H9 (cell line): ENCODE data around the gene GPR25. TPM values are rescaled to one million over a fixed set of nuclear protein-coding genes. Genes with fewer than 3 reads are reported as not detected.

ENCODE experiments used
- DNase-seq: peaks from one replicate; pipeline ENCODE4 v3.0.0-alpha.2; 2017
- H2AFZ ChIP-seq: one replicate; pipeline ENCODE4 v1.6.1; 2013; ENCODE audit warnings: mild to moderate bottlenecking, low read length, control low read depth, moderate library complexity
- H2AK5ac ChIP-seq: 2 replicates; pipeline ENCODE4 v1.6.1; 2013; ENCODE audit warnings: low read length, control low read depth, mixed read lengths; ENCODE audit not compliant: insufficient read length
- H2BK120ac ChIP-seq: one replicate; pipeline ENCODE4 v1.6.1; 2013; ENCODE audit warnings: low read depth, mild to moderate bottlenecking, low read length, control low read depth, inconsistent platforms; ENCODE audit not compliant: poor library complexity, severe bottlenecking
- H2BK12ac ChIP-seq: 2 replicates; pipeline ENCODE4 v1.6.1; 2013; ENCODE audit warnings: low read length, control low read depth, mixed read lengths, low read depth; ENCODE audit not compliant: insufficient read length
- H2BK15ac ChIP-seq: 2 replicates; pipeline ENCODE4 v1.6.1; 2013; ENCODE audit warnings: low read depth, low read length, control low read depth
- H2BK20ac ChIP-seq: one replicate; pipeline ENCODE4 v1.6.1; 2013; ENCODE audit warnings: low read depth, mild to moderate bottlenecking, low read length, control low read depth, inconsistent platforms; ENCODE audit not compliant: poor library complexity, severe bottlenecking
- H2BK5ac ChIP-seq: 2 replicates; pipeline ENCODE4 v1.6.1; 2013; ENCODE audit warnings: low read length, control low read depth, mixed read lengths; ENCODE audit not compliant: insufficient read length
- H3K14ac ChIP-seq: 2 replicates; pipeline ENCODE4 v1.6.1; 2013; ENCODE audit warnings: low read length, control low read depth; ENCODE audit not compliant: insufficient read depth
- H3K18ac ChIP-seq: 2 replicates; pipeline ENCODE4 v1.6.1; 2013; ENCODE audit warnings: low read depth, mild to moderate bottlenecking, mixed read lengths, low read length, control low read depth; ENCODE audit not compliant: insufficient read length
- H3K23ac ChIP-seq: 2 replicates; pipeline ENCODE4 v1.6.1; 2013; ENCODE audit warnings: low read length, control low read depth, mixed read lengths, low read depth; ENCODE audit not compliant: insufficient read length
- H3K23me2 ChIP-seq: 2 replicates; pipeline ENCODE4 v1.6.1; 2013; ENCODE audit warnings: low read depth, mild to moderate bottlenecking, mixed read lengths, low read length, control low read depth; ENCODE audit not compliant: insufficient read length, poor library complexity, severe bottlenecking
- H3K27ac ChIP-seq: 2 replicates; pipeline ENCODE4 v1.5.1; 2013; ENCODE audit warnings: low read length, control low read depth, mixed read lengths, low read depth; ENCODE audit not compliant: insufficient read length
- H3K27me3 ChIP-seq: 2 replicates; pipeline ENCODE4 v1.6.1; 2013; ENCODE audit warnings: low read length, control low read depth, inconsistent platforms; ENCODE audit not compliant: insufficient read depth
- H3K4ac ChIP-seq: 2 replicates; pipeline ENCODE4 v1.6.1; 2013; ENCODE audit warnings: low read depth, mild to moderate bottlenecking, control low read depth, inconsistent platforms, low read length, moderate library complexity
- H3K4me1 ChIP-seq: 2 replicates; pipeline ENCODE4 v1.6.1; 2013; ENCODE audit warnings: low read length, control low read depth, inconsistent platforms; ENCODE audit not compliant: insufficient read depth
- H3K4me2 ChIP-seq: 2 replicates; pipeline ENCODE4 v1.6.1; 2013; ENCODE audit warnings: low read length, control low read depth, mixed read lengths; ENCODE audit not compliant: insufficient read length, insufficient read depth
- H3K56ac ChIP-seq: 2 replicates; pipeline ENCODE4 v1.6.1; 2013; ENCODE audit warnings: low read depth, mild to moderate bottlenecking, mixed read lengths, low read length, control low read depth; ENCODE audit not compliant: insufficient read length
- H3K79me1 ChIP-seq: 2 replicates; pipeline ENCODE4 v1.6.1; 2013; ENCODE audit warnings: low read depth, mild to moderate bottlenecking, moderate library complexity, low read length, control low read depth, inconsistent platforms; ENCODE audit not compliant: insufficient read depth, poor library complexity, severe bottlenecking
- H3K79me2 ChIP-seq: 2 replicates; pipeline ENCODE4 v1.6.1; 2013; ENCODE audit warnings: low read length, control low read depth, inconsistent platforms; ENCODE audit not compliant: insufficient read depth
- H3K9ac ChIP-seq: 2 replicates; pipeline ENCODE4 v1.6.1; 2013; ENCODE audit warnings: low read length, control low read depth, mixed read lengths; ENCODE audit not compliant: insufficient read length; ENCODE audit errors: extremely low read depth
- H3K9me3 ChIP-seq: one replicate; pipeline ENCODE4 v1.6.1; 2013; ENCODE audit warnings: low read depth, low read length, inconsistent platforms; ENCODE audit not compliant: control insufficient read depth
- H3T11ph ChIP-seq: one replicate; pipeline ENCODE4 v1.6.1; 2013; ENCODE audit warnings: mild to moderate bottlenecking, low read length, control low read depth, inconsistent platforms
- H4K20me1 ChIP-seq: one replicate; pipeline ENCODE4 v1.6.1; 2013; ENCODE audit not compliant: control insufficient read depth, insufficient read length, insufficient read depth
- H4K5ac ChIP-seq: 2 replicates; pipeline ENCODE4 v1.6.1; 2013; ENCODE audit warnings: low read depth, mild to moderate bottlenecking, mixed read lengths, low read length, control low read depth; ENCODE audit not compliant: insufficient read length
- H4K8ac ChIP-seq: replicated peaks from 2 replicates; pipeline ENCODE4 v1.6.1; 2013; ENCODE audit warnings: low read length, control low read depth, mixed read lengths, low read depth; ENCODE audit not compliant: insufficient read length
- H4K91ac ChIP-seq: 2 replicates; pipeline ENCODE4 v1.6.1; 2013; ENCODE audit warnings: low read depth, mild to moderate bottlenecking, moderate library complexity, mixed read lengths, low read length, control low read depth; ENCODE audit not compliant: insufficient read length
- H3K27ac Mint-ChIP-seq, 3 experiments: 2 replicates in 2 of 3; 3 replicates in 1 of 3; pipeline ENCODE4 v1.8.0; 2020 to 2021; ENCODE audit warnings: mixed read lengths in 3 of 3, mild to moderate bottlenecking in 1 of 3, moderate library complexity in 1 of 3
- H3K27me3 Mint-ChIP-seq: 2 replicates; pipeline ENCODE4 v1.8.0; 2021; ENCODE audit warnings: low read depth, mild to moderate bottlenecking, moderate library complexity, mixed read lengths
- H3K36me3 Mint-ChIP-seq, 3 experiments: 2 replicates in 2 of 3; 3 replicates in 1 of 3; pipeline ENCODE4 v1.8.0; 2020 to 2021; ENCODE audit warnings: low read depth in 3 of 3, mixed read lengths in 3 of 3; ENCODE audit not compliant: insufficient read depth in 1 of 3
- H3K4me1 Mint-ChIP-seq, 2 experiments: 2 replicates each; pipeline ENCODE4 v1.8.0; 2020; ENCODE audit warnings: mixed read lengths in 2 of 2
- H3K4me3 Mint-ChIP-seq, 2 experiments: 2 replicates in 1 of 2; 3 replicates in 1 of 2; pipeline ENCODE4 v1.8.0; 2020 to 2021; ENCODE audit warnings: mild to moderate bottlenecking in 2 of 2, mixed read lengths in 2 of 2, moderate library complexity in 1 of 2
- H3K9me3 Mint-ChIP-seq, 2 experiments: 2 replicates in 1 of 2; 3 replicates in 1 of 2; pipeline ENCODE4 v1.8.0; 2020; ENCODE audit warnings: mild to moderate bottlenecking in 2 of 2, mixed read lengths in 2 of 2, moderate library complexity in 1 of 2
- WGBS: extraction: QIAGEN DNeasy Blood & Tissue Kit; methylation state at CpG from one replicate; pipeline ENCODE4 v1.1.7; 2013; ENCODE audit warnings: missing lambda C conversion rate, low lambda C conversion rate, mixed read lengths; ENCODE audit not compliant: insufficient read length; ENCODE audit errors: extremely low coverage; 5-methylcytosine and 5-hydroxymethylcytosine counted together
- total RNA-seq: library from RNA; stranded (reverse); gene quantifications from 2 replicates; pipeline ENCODE4 v1.2.1, GENCODE V29; 2021
- TF ChIP-seq, protein P1 (sequence below): fragments of 200-600 bp; sonication (generic); conservative IDR thresholded peaks from 3 replicates; pipeline ENCODE4 v1.8.0; 2021; ENCODE audit warnings: antibody characterized with exemption, mild to moderate bottlenecking

Gene GPR25
- total RNA-seq, 1 experiment from 2014 or later: not detected

DNA sequence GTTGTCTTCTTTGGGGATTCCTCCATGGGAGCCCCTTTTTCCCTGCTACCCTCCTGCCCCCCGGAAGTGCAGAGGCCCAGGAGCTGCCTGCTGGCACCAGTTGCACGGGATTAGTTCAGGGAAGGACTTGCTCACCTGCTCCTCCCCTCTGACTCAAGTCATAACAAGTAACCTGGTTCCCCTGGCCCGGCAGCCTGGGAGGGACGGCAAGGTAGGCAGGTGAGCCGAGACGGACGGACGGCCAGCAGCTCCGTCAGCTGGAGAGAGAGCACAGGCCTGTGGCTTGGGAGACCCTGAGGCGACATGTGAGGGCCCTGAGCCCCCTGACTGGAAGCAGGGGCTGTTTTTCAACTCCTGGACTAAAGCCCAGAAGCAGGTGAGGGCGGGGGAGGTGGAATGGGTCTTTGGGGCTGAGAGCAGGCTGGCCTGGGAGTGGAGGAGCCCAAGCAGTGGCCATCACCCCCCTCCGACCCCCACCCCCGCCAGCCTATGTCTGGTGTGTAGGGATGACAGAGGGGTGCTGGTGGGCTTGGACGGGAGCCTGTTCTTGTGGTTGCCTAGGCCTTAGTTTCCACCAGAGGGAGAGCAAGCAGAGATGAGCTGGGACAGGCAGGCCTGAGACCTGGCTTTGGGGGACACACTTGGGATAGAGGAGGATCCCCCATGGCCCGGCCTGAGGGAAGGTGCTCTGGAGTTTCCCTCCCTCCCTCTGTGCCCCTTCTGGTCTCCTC lies 22.1 kb downstream of the GPR25 start, which contains the start of gene INAVA:
Gene INAVA (plus strand): TSS at position 189 of the 731 bp plus-strand sequence. CDS start 3,501 bp downstream, outside the sequence.
- no peak within 1 kb of the TSS for H2BK120ac ChIP-seq

More for the DNA sequence above, 22.1 kb downstream of the GPR25 start, which contains the start of gene INAVA:
- no peak within 1 kb of the TSS for H3K56ac ChIP-seq
- Mint-ChIP-seq H3K4me3 (peak within 1 kb of the TSS; percentile 86 to 95), H3K9me3 (no peaks in the 10 kb centered on the region; a peak in 1 of 5 replicates), H3K4me1 (peaks cover 57 to 63% of the 10 kb centered on the region in 2 experiments), H3K27ac (peak within 1 kb of the TSS; percentile 82 to 96 (median 94); a peak in 6 of 7 replicates), H3K27me3 (no peaks in the 10 kb centered on the region; the same call in 1 of the 2 replicates), H3K36me3 (peaks cover 15 to 22% (median 21%) of the 10 kb centered on the region in 3 experiments; a peak in 6 of 7 replicates)
- H2BK5ac ChIP-seq: no peak within 1 kb of the TSS
- WGBS: no CpG with 5 or more reads among the region's 15 CpGs
- H3K23ac ChIP-seq: no peak within 1 kb of the TSS
- H2AK5ac ChIP-seq: no peak within 1 kb of the TSS
- H3K18ac ChIP-seq: no peak within 1 kb of the TSS
- H2BK20ac ChIP-seq: no peak within 1 kb of the TSS
- peaks cover 2% of the 10 kb centered on the region for H4K20me1 ChIP-seq
- H2BK15ac ChIP-seq: no peak within 1 kb of the TSS
- no peak within 1 kb of the TSS for H3T11ph ChIP-seq
- no peak within 1 kb of the TSS for H2BK12ac ChIP-seq
- H2AFZ ChIP-seq: no peak within 1 kb of the TSS
- H3K4me2 ChIP-seq: peak within 1 kb of the TSS; percentile 95
- peaks cover 22% of the 10 kb centered on the region; the same call in 1 of the 2 replicates for H3K79me2 ChIP-seq
- no peak within 1 kb of the TSS for H3K9ac ChIP-seq
- peaks cover 7% of the 10 kb centered on the region for H3K79me1 ChIP-seq
- no peak within 1 kb of the TSS for H3K4ac ChIP-seq
- no peak within 1 kb of the TSS for H4K5ac ChIP-seq
- no peak for DNase-seq
- peak within 1 kb of the TSS; percentile 45 for H3K14ac ChIP-seq
- H4K91ac ChIP-seq: no peak within 1 kb of the TSS
- H3K9me3 ChIP-seq: no peaks in the 10 kb centered on the region
- no peaks in the 10 kb centered on the region for H3K27me3 ChIP-seq
- no peak within 1 kb of the TSS for H4K8ac ChIP-seq
- H3K4me1 ChIP-seq: peaks cover 20% of the 10 kb centered on the region; the same call in 1 of the 2 replicates
- H3K23me2 ChIP-seq: peaks cover 25% of the 10 kb centered on the region
- TF ChIP-seq, protein P1, sequence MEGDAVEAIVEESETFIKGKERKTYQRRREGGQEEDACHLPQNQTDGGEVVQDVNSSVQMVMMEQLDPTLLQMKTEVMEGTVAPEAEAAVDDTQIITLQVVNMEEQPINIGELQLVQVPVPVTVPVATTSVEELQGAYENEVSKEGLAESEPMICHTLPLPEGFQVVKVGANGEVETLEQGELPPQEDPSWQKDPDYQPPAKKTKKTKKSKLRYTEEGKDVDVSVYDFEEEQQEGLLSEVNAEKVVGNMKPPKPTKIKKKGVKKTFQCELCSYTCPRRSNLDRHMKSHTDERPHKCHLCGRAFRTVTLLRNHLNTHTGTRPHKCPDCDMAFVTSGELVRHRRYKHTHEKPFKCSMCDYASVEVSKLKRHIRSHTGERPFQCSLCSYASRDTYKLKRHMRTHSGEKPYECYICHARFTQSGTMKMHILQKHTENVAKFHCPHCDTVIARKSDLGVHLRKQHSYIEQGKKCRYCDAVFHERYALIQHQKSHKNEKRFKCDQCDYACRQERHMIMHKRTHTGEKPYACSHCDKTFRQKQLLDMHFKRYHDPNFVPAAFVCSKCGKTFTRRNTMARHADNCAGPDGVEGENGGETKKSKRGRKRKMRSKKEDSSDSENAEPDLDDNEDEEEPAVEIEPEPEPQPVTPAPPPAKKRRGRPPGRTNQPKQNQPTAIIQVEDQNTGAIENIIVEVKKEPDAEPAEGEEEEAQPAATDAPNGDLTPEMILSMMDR: peak; percentile 32; the same call in 1 of the 3 replicates
- H3K27ac ChIP-seq: no peak within 1 kb of the TSS
